Measurements from ENCODE around the gene TMEM234.

The TMEM234 gene

DNA sequence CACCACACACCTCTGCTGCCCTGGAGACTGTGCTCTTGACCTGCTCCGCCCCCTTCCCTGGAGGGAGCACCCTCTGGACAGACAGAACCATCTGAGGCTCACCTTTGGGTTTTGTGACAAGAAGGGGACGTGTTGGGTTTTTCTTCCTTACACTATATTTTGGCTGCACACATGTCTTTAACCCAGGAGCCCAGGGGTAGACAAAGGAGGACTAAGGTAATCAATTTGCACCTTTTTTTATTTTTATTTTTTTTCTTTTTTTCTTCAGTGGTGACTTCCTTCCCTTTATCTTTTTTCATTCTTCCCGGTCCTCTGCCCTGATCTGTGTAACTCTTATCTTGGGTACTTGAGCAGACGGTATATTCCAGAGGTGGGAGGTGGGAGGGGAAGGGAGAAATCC, 51.2 kb downstream of the TMEM234 start:
- no peak for DNase-seq
